ENCODE data around the gene LRRFIP1.

LRRFIP1 gene

DNA sequence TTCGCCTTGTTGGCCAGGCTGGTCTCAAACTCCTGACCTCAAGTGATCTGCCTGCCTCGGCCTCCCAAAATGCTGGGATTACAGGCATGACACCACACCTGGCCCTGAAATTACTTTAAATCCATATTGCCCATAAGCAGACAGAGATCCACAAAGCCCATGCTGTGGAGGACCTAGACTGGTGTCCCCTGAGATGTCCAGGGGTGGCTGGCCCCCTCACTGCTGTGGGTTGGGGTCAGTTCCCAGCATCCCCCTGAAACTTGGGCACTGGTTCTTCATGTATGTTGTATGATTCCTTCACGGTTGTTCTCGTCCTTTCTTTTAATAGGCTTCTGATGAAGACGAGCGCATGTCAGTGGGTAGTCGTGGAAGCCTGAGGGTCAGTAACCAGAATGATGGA lies 93.1 kb downstream of the LRRFIP1 start:
- TF ChIP-seq, protein P1, sequence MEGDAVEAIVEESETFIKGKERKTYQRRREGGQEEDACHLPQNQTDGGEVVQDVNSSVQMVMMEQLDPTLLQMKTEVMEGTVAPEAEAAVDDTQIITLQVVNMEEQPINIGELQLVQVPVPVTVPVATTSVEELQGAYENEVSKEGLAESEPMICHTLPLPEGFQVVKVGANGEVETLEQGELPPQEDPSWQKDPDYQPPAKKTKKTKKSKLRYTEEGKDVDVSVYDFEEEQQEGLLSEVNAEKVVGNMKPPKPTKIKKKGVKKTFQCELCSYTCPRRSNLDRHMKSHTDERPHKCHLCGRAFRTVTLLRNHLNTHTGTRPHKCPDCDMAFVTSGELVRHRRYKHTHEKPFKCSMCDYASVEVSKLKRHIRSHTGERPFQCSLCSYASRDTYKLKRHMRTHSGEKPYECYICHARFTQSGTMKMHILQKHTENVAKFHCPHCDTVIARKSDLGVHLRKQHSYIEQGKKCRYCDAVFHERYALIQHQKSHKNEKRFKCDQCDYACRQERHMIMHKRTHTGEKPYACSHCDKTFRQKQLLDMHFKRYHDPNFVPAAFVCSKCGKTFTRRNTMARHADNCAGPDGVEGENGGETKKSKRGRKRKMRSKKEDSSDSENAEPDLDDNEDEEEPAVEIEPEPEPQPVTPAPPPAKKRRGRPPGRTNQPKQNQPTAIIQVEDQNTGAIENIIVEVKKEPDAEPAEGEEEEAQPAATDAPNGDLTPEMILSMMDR (IDR thresholded peaks at IDR 0.05; ENCODE audit: borderline replicate concordance, insufficient read depth, low read depth, low read length), result no peak
- H3K4me3 ChIP-seq (ENCODE audit: low read depth, low read length), result no peak overlapping the region

DNA sequence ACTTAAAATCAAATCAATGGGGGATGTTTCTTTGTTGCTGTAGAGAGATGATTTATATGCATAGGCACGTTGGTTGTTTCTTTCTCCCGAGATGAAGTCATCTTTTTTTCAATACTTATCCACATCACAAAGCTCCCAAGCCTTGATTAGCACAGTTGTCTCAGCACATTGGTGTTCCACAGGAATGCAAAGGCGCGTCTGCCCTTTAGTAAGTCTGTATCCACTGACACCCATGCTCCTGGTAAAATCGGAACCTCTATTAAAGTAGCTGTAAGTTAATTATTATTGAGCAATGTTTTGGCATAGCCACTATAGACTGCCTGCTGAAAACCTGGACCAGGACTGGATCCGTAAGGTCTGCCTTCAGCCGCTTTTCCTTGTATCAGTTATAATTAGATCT lies 93.6 kb downstream of the LRRFIP1 start:
- H3K4me3 ChIP-seq (ENCODE audit: low read depth, low read length), result no peak overlapping the region
- TF ChIP-seq, protein P1 (IDR thresholded peaks at IDR 0.05; ENCODE audit: borderline replicate concordance, insufficient read depth, low read depth, low read length), result no peak

DNA sequence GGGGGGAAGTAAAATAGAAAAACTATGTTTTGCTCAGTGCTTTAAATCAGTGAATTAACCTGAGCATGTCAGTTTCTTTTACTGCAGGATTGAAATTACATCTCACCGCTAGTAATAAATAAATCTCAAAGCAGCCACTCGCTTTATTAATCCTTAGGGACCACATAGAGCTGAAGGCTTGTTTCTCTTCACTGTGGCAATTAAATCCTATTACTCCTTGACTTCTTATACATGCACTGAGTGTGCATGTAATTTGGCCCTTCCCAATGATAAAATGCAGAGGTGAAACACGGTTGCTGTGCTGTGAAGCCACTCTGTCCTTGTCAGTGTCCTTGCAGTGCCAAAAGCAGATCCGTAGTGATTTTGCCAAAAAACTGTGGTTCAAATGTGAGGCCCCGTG lies 94.1 kb downstream of the LRRFIP1 start:
- H3K4me3 ChIP-seq (ENCODE audit: low read depth, low read length), result no peak overlapping the region
- TF ChIP-seq, protein P1 (IDR thresholded peaks at IDR 0.05; ENCODE audit: borderline replicate concordance, insufficient read depth, low read depth, low read length), result no peak

DNA sequence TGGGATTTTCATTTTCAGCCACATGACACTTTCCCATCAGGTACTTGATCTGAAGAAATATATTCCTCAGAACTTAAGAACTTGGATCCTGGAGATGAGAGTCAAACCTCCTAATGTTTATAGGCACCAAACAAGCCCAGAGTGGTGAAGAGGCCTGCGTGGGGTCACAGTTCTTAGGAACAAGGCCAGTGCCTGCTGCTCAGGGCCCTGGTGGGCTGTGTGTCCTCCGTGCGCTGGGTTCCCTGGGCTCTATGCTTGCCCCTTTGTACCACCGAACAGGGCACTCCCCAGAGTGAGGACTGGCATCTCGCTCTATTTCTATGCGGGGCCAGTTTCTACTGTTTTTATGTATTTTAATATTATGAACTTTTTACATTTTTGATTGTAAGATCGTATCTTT lies 95.2 kb downstream of the LRRFIP1 start:
- H3K4me3 ChIP-seq (ENCODE audit: low read depth, low read length), result no peak overlapping the region
- TF ChIP-seq, protein P1 (IDR thresholded peaks at IDR 0.05; ENCODE audit: borderline replicate concordance, insufficient read depth, low read depth, low read length), result no peak

DNA sequence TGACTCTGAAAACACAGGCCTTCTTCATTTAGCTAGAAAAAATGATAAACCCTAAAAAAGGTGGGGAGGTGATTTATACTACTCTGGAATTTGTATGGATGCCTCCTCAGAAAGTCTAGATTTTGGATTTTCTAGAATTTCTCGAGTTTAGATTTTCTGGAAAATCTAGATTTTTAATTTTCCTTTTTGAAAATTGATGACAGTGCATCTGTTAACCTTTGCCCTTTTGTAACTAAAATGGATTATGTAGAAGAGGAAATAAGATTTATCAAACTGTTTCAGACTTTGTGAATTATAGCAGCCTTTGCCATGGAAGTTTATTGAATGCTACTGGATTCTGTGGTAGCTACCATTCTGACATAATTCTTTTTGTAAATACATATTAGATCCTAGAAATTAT lies 95.6 kb downstream of the LRRFIP1 start:
- TF ChIP-seq, protein P1 (IDR thresholded peaks at IDR 0.05; ENCODE audit: borderline replicate concordance, insufficient read depth, low read depth, low read length), result no peak
- H3K4me3 ChIP-seq (ENCODE audit: low read depth, low read length), result no peak overlapping the region

DNA sequence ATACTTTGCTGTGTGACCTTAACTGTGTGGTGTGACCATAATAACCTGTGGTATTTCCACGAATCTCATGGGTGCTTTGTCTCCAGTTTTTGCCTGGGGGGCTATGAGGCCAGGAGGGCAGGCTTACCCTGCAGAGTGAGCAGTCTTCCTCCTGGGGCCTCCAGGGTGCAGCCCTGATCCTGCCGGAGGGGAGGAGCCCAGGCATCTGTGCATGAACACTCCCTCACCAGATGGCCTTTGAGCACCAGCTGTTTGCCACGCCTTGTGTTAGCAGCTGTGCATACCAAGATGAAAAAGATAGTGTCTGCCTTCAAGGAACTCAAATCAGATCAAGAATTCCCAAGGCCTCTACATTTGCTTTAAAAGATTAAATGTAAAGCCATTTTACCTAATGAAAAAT lies 96.2 kb downstream of the LRRFIP1 start:
- TF ChIP-seq, protein P1 (IDR thresholded peaks at IDR 0.05; ENCODE audit: borderline replicate concordance, insufficient read depth, low read depth, low read length), result no peak
- no peak overlapping the region for H3K4me3 ChIP-seq (ENCODE audit: low read depth, low read length)

DNA sequence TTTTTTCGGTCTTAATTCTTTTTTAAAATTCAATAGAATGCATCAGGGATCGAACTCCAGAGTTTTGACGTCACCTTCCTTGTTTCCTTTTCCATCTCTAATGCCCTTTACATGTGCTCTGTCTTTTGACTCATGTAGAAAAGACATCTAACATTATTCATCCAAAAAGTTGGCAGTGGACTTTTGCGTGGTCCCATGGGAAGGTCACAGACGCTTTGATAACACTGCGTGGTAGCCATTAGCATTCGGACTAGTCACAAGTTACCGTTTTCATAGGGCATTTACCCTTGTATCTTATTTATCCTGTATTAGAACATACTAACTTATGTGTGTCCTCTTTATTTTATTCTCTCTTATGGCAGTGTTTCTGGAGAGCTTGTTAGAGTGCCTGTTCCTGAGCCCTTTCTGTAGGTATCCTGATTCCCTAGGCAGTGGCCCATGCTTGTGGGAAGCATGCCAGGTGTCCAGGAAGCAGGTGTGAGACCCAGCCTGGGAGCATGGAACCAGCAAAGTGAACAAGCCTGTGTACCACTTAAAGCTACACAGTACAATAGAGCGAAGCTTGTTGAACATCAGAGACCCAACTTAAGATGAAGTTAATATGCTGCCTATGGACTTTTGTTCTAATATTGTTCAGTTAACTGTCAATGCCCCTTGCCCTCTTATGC lies 97.6 kb downstream of the LRRFIP1 start:
- TF ChIP-seq, protein P1 (IDR thresholded peaks at IDR 0.05; ENCODE audit: borderline replicate concordance, insufficient read depth, low read depth, low read length), result no peak
- H3K4me3 ChIP-seq (ENCODE audit: low read depth, low read length), result no peak overlapping the region

Data from GM12875 (cell line).